ENCODE data around the gene ANKUB1. TPM values are rescaled to one million over a fixed set of nuclear protein-coding genes. Genes with fewer than 3 reads are reported as not detected.
A peak's percentile ranks its signal among the peaks of the same experiment; 100 is the strongest.

ANKUB1 gene
- total and polyA plus RNA-seq, 2 donors (not counting 1 experiment from before 2014, with no cell fraction given), result not detected

DNA sequence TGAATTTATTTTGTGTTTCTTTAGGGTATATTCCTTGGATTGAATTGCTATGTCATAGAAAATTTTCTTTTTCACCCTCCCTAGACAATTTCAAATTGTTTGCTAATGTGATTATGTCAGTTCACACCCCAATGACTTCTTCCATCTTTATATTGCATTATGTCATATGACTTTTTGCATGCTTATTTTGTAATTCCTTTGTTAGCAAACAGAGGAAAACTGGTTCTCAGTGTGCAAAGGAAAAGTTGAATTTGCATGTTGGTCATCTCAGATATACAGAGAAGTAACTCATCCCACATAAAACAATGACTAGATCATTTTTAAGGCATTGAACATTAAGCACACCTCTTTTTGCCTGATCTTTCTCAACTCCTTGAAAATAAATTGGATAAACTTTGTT lies 17.3 kb upstream of the ANKUB1 start:
- DNase-seq, result no peak
- no peak overlapping the region for H3K27ac ChIP-seq (ENCODE audit: low read length in 2 of 2)
- no peaks in the 10 kb centered on the region for H4K20me1 ChIP-seq (ENCODE audit: control insufficient read depth, insufficient read depth, low read length, poor library complexity, severe bottlenecking)
- H2AFZ ChIP-seq (ENCODE audit: insufficient read depth, low read depth, low read length, poor library complexity, severe bottlenecking), result no peak overlapping the region
- peaks cover 17% of the 10 kb centered on the region for H3K79me2 ChIP-seq (ENCODE audit: control insufficient read depth, insufficient read depth, low read length)
- no peak for ATAC-seq (ENCODE audit: low read depth)
- H3K4me2 ChIP-seq (replicated peaks; ENCODE audit: low read depth, low read length, poor library complexity, severe bottlenecking), result no peak overlapping the region
- Mint-ChIP-seq H3K27me3 (peaks cover 7% of the 10 kb centered on the region), H3K27ac (no peak overlapping the region), H3K4me1 (peaks cover 32% of the 10 kb centered on the region), H3K9me3 (ENCODE audit: insufficient read depth) (no peaks in the 10 kb centered on the region), H3K4me3 (no peak overlapping the region)
- TF ChIP-seq, protein P1, sequence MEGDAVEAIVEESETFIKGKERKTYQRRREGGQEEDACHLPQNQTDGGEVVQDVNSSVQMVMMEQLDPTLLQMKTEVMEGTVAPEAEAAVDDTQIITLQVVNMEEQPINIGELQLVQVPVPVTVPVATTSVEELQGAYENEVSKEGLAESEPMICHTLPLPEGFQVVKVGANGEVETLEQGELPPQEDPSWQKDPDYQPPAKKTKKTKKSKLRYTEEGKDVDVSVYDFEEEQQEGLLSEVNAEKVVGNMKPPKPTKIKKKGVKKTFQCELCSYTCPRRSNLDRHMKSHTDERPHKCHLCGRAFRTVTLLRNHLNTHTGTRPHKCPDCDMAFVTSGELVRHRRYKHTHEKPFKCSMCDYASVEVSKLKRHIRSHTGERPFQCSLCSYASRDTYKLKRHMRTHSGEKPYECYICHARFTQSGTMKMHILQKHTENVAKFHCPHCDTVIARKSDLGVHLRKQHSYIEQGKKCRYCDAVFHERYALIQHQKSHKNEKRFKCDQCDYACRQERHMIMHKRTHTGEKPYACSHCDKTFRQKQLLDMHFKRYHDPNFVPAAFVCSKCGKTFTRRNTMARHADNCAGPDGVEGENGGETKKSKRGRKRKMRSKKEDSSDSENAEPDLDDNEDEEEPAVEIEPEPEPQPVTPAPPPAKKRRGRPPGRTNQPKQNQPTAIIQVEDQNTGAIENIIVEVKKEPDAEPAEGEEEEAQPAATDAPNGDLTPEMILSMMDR (IDR thresholded peaks at IDR 0.05), result no peak
- no peak for TF ChIP-seq EZH2 (IDR thresholded peaks at IDR 0.05; ENCODE audit: borderline replicate concordance, insufficient read depth, low read depth, low read length, poor library complexity, severe bottlenecking)
- no peak overlapping the region for H3K9ac ChIP-seq (ENCODE audit: low read length)
- intact Hi-C loops (cut with micrococcal nuclease), result loop anchor here (2.0 to 10.0 kb wide), 4 partner anchors 27 to 815 kb away; partner anchors contain the start of genes EIF2A, GYG1, HLTF and SERP1
- POLR2A ChIA-PET, result no interaction called here
- H3K9me3 ChIP-seq (ENCODE audit: control extremely low read depth in 1 of 3, control insufficient read depth in 2 of 3, insufficient read depth in 1 of 3, low read length in 2 of 3), result no peaks in the 10 kb centered on the region
- peaks cover 13 to 24% of the 10 kb centered on the region in 2 donors for H3K4me1 ChIP-seq (ENCODE audit: control insufficient read depth in 2 of 2, insufficient read depth in 2 of 2, low read length in 2 of 2)
- H3K4me3 ChIP-seq (ENCODE audit: control extremely low read depth in 1 of 5, extremely low read depth in 1 of 5, insufficient read depth in 1 of 5, low read depth in 2 of 5, low read length in 4 of 5), result no peak overlapping the region
- H3K36me3 ChIP-seq (replicated peaks in 1 of 2; ENCODE audit: control extremely low read depth in 1 of 2, control insufficient read depth in 1 of 2, extremely low read depth in 1 of 2, insufficient read depth in 2 of 2, low read length in 1 of 2), result no peaks in the 10 kb centered on the region
- peaks cover 0 to 3% (median 0%) of the 10 kb centered on the region in 4 experiments for H3K27me3 ChIP-seq (replicated peaks in 1 of 4; ENCODE audit: control extremely low read depth in 1 of 4, control insufficient read depth in 3 of 4, insufficient read depth in 4 of 4, low read length in 3 of 4)
- CTCF ChIA-PET, result interaction anchor here (1.9 to 3.7 kb wide), 6 partner anchors 10 to 54 kb away, joined by 9 to 307 read pairs (median 14); no protein-coding TSS in a partner anchor

DNA sequence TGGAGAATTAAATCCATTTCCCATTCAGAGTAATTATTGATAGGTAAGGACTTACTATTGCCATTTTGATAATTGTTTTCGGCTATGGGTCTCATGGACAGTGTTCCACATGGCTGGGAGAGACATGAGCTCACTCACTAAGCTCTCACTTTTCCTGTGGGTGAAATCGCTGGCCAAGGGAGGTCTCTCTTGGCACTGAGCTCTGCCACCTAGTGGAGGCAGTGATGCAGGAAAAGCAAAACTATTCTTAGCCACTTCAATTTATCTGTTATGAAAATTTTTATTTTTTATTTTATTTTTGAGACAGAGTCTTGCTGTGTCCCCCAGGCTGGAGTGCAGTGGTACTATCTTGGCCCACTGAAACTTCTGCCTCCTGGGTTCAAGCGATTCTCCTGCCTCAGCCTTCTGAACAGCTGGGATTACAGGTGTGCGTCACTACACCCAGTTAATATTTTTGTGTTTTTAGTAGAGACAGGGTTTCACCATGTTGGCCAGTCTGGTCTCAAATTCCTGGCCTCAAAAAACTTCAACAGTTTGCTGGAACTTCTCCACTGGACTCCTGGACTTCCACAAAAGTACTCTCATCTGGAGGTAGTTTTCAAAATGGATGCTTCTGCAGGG lies 16.0 kb upstream of the ANKUB1 start:
- Histone ChIP-seq H3K79me2 (ENCODE audit: control insufficient read depth, insufficient read depth, low read length) (peaks cover 3% of the 10 kb centered on the region), H3K9ac (ENCODE audit: low read length) (no peak overlapping the region), H3K27me3 (replicated peaks in 1 of 4; ENCODE audit: control extremely low read depth in 1 of 4, control insufficient read depth in 3 of 4, insufficient read depth in 4 of 4, low read length in 3 of 4) (peaks cover 0 to 3% (median 0%) of the 10 kb centered on the region in 4 experiments), H3K9me3 (ENCODE audit: control extremely low read depth in 1 of 3, control insufficient read depth in 2 of 3, insufficient read depth in 1 of 3, low read length in 2 of 3) (no peaks in the 10 kb centered on the region), H3K36me3 (replicated peaks in 1 of 2; ENCODE audit: control extremely low read depth in 1 of 2, control insufficient read depth in 1 of 2, extremely low read depth in 1 of 2, insufficient read depth in 2 of 2, low read length in 1 of 2) (no peaks in the 10 kb centered on the region), H2AFZ (ENCODE audit: insufficient read depth, low read depth, low read length, poor library complexity, severe bottlenecking) (no peak overlapping the region), H3K4me1 (ENCODE audit: control insufficient read depth in 2 of 2, insufficient read depth in 2 of 2, low read length in 2 of 2) (peaks cover 5 to 16% of the 10 kb centered on the region in 2 donors), H3K4me3 (ENCODE audit: control extremely low read depth in 1 of 5, extremely low read depth in 1 of 5, insufficient read depth in 1 of 5, low read depth in 2 of 5, low read length in 4 of 5) (no peak overlapping the region), H3K27ac (ENCODE audit: low read length in 2 of 2) (no peak overlapping the region), H4K20me1 (ENCODE audit: control insufficient read depth, insufficient read depth, low read length, poor library complexity, severe bottlenecking) (no peaks in the 10 kb centered on the region), H3K4me2 (replicated peaks; ENCODE audit: low read depth, low read length, poor library complexity, severe bottlenecking) (peak overlapping the region; percentile 41)
- Mint-ChIP-seq H3K9me3 (ENCODE audit: insufficient read depth) (no peaks in the 10 kb centered on the region), H3K27ac (no peak overlapping the region), H3K4me3 (no peak overlapping the region), H3K27me3 (peaks cover 7% of the 10 kb centered on the region), H3K4me1 (peaks cover 21% of the 10 kb centered on the region)
- WGBS (ENCODE audit: insufficient coverage), result no CpG with 5 or more reads among the region's 4 CpGs
- DNase-seq (peak; percentile 73), ATAC-seq (ENCODE audit: low read depth) (no peak)
- ChIA-PET POLR2A (interaction anchor here (1.0 kb wide), 1 partner anchor 42 kb away, joined by 3 read pairs; no protein-coding TSS in a partner anchor), CTCF (interaction anchor here (0.6 to 3.7 kb wide), 31 partner anchors 8 to 695 kb away, joined by 3 to 307 read pairs (median 6); partner anchors contain the start of genes ANKUB1 and COMMD2)
- TF ChIP-seq EZH2 (IDR thresholded peaks at IDR 0.05; ENCODE audit: borderline replicate concordance, insufficient read depth, low read depth, low read length, poor library complexity, severe bottlenecking), result no peak
- TF ChIP-seq, protein P1 (IDR thresholded peaks at IDR 0.05), result peak; percentile 93
- intact Hi-C loops (cut with micrococcal nuclease), result loop anchor here (1.0 to 2.0 kb wide), 3 partner anchors 26 to 43 kb away; no protein-coding TSS in a partner anchor
